Vagina (tissue), 2 donors: ENCODE measurements around the gene PALM. TPM values are rescaled to one million over a fixed set of nuclear protein-coding genes. Genes with fewer than 3 reads are reported as not detected.

Source experiments
- DNase-seq, 2 donors: peaks; one replicate each; pipeline ENCODE4 v3.0.0-alpha.2; 2017; ENCODE audit errors: extremely low spot score in 2 of 2
- H3K27ac ChIP-seq: fragments of 200-600 bp; sonication (generic); one replicate; pipeline ENCODE4 v1.5.1; 2019
- H3K27me3 ChIP-seq: fragments of 200-600 bp; sonication (generic); one replicate; pipeline ENCODE4 v1.5.1; 2019
- H3K36me3 ChIP-seq, 2 donors: fragments of 200-600 bp; sonication (generic); one replicate each; pipeline ENCODE4 v1.5.1; 2017 to 2019
- H3K4me1 ChIP-seq: fragments of 200-600 bp; sonication (generic); one replicate; pipeline ENCODE4 v1.5.1; 2019
- H3K4me3 ChIP-seq, 2 donors: fragments of 200-600 bp; sonication (generic); 1 replicate in 1 of 2; 2 replicates in 1 of 2; pipeline ENCODE4 v1.5.1; 2016 to 2019
- H3K9me3 ChIP-seq: fragments of 200-600 bp; sonication (generic); one replicate; pipeline ENCODE4 v1.5.1; 2019
- CTCF ChIP-seq, 3 experiments: fragments of 450-650 bp in 2 of 3; fragments of 200-600 bp in 1 of 3; sonication (generic) in 1 of 3; IDR thresholded peaks; one replicate each; pipeline ENCODE4 v1.5.1; 2017 to 2019; ENCODE audit warnings: antibody characterized with exemption in 3 of 3, mild to moderate bottlenecking in 2 of 3, moderate library complexity in 2 of 3
- POLR2A ChIP-seq, 2 donors: fragments of 450-650 bp; IDR thresholded peaks; one replicate each; pipeline ENCODE4 v1.6.1; 2017; ENCODE audit warnings: antibody characterized with exemption in 2 of 2, mild to moderate bottlenecking in 2 of 2, moderate library complexity in 2 of 2
- POLR2AphosphoS5 ChIP-seq, 2 donors: sonication (generic); formaldehyde crosslinking; IDR thresholded peaks; one replicate each; pipeline ENCODE4 v1.9.0; 2017; ENCODE audit warnings: antibody characterized with exemption in 2 of 2, mild to moderate bottlenecking in 2 of 2, low read depth in 1 of 2; ENCODE audit not compliant: insufficient read depth in 1 of 2
- intact Hi-C: fragments of 100-400 bp; cut with DNase I; formaldehyde crosslinking; loops from one replicate; pipeline ENCODE4 v1.15.1; 2023
- total RNA-seq: library from RNA; depleted of rRNA; stranded (reverse); fragments of >200 nt; gene quantifications from one replicate; pipeline ENCODE4 v1.2.3, GENCODE V29; 2016

PALM gene
- total RNA-seq, 1 donor from 2014 or later: 40.0 TPM

DNA sequence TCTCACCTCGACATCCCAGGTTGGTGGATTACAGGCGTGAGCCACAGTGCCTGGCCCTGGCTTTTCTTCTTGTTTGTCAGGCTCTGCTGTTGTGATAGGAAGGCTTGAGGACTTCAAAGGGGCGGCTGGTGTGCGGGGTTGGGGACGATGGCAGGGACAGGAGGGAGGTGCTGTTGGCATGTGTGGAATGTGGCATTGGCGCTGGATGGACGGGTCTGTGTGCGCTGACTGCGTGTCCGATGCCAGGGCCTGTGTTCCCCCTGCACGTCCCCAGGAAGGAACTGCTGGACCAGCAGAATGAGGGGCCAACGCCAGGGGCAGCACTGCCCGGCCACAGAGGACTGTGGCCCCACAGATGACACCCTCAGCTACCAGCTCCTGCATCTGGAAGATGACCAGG, 75.8 kb downstream of the PALM start:
- Histone ChIP-seq H3K36me3 (no peaks in the 10 kb centered on the region), H3K4me3 (no peak overlapping the region), H3K27ac (no peak overlapping the region), H3K27me3 (no peaks in the 10 kb centered on the region), H3K4me1 (peaks cover 27% of the 10 kb centered on the region), H3K9me3 (no peaks in the 10 kb centered on the region)
- no peak for DNase-seq
- intact Hi-C loops: no loop called here
- no peak for TF ChIP-seq POLR2A (IDR thresholded peaks at IDR 0.05)
- TF ChIP-seq CTCF (IDR thresholded peaks at IDR 0.05): no peak
- no peak for TF ChIP-seq POLR2AphosphoS5 (IDR thresholded peaks at IDR 0.05; ENCODE audit: insufficient read depth in 1 of 2, low read depth in 1 of 2)

DNA sequence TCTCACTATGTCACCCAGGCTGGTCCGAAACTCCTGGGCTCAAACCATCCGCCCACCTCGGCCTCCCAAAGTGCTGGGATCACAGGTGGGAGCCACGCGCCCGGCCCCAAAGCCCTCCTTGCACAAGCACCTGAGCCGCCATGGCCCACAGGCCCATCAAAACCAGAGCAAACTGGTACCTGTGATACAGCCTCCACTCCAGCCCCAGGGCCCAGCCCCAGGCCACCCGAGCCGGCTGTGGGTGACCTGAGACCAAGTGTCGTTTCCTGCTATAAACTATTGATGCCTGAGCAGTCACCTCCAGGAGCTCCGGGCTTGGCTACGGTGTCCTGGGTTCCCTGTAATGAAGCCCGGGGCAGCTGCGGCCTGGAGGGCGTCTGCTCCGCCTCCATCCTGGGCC, 78.8 kb downstream of the PALM start:
- Histone ChIP-seq H3K36me3 (no peaks in the 10 kb centered on the region), H3K4me3 (no peak overlapping the region), H3K27me3 (no peaks in the 10 kb centered on the region), H3K9me3 (no peaks in the 10 kb centered on the region), H3K4me1 (peaks cover 24% of the 10 kb centered on the region), H3K27ac (no peak overlapping the region)
- intact Hi-C loops: no loop called here
- no peak for DNase-seq
- TF ChIP-seq CTCF (IDR thresholded peaks at IDR 0.05): no peak
- TF ChIP-seq POLR2A (IDR thresholded peaks at IDR 0.05): no peak
- TF ChIP-seq POLR2AphosphoS5 (IDR thresholded peaks at IDR 0.05; ENCODE audit: insufficient read depth in 1 of 2, low read depth in 1 of 2): no peak

- DNase-seq: no peak
- Histone ChIP-seq H3K9me3 (no peaks in the 10 kb centered on the region), H3K36me3 (no peaks in the 10 kb centered on the region), H3K27ac (peak overlapping the region; percentile 61), H3K4me1 (peaks cover 17% of the 10 kb centered on the region), H3K27me3 (no peaks in the 10 kb centered on the region), H3K4me3 (no peak overlapping the region)
- TF ChIP-seq POLR2A (IDR thresholded peaks at IDR 0.05) (no peak), CTCF (IDR thresholded peaks at IDR 0.05) (no peak), POLR2AphosphoS5 (IDR thresholded peaks at IDR 0.05; ENCODE audit: insufficient read depth in 1 of 2, low read depth in 1 of 2) (no peak)
- intact Hi-C loops: no loop called here
Measured at GRCh38 chr19:788686-788982, 79.9 kb downstream of the PALM start.

GRCh38 chr19:788983-789700, 80.4 kb downstream of the PALM start:
- intact Hi-C loops: no loop called here
- DNase-seq: no peak
- no peak overlapping the region for H3K4me3 ChIP-seq
- H3K36me3 ChIP-seq: no peaks in the 10 kb centered on the region
- peaks cover 17% of the 10 kb centered on the region for H3K4me1 ChIP-seq
- TF ChIP-seq POLR2A (IDR thresholded peaks at IDR 0.05): no peak
- peak in 1 of 2 donors; percentile 32 for TF ChIP-seq POLR2AphosphoS5 (IDR thresholded peaks at IDR 0.05; ENCODE audit: insufficient read depth in 1 of 2, low read depth in 1 of 2)
- no peaks in the 10 kb centered on the region for H3K9me3 ChIP-seq
- no peaks in the 10 kb centered on the region for H3K27me3 ChIP-seq
- H3K27ac ChIP-seq: peak overlapping the region; percentile 61

- intact Hi-C loops: no loop called here
- H3K27ac ChIP-seq: peak overlapping the region; percentile 61
- H3K36me3 ChIP-seq: no peaks in the 10 kb centered on the region
- no peak for DNase-seq
- TF ChIP-seq POLR2A (IDR thresholded peaks at IDR 0.05) (no peak), POLR2AphosphoS5 (IDR thresholded peaks at IDR 0.05; ENCODE audit: insufficient read depth in 1 of 2, low read depth in 1 of 2) (no peak), CTCF (IDR thresholded peaks at IDR 0.05) (no peak)
- peaks cover 17% of the 10 kb centered on the region for H3K4me1 ChIP-seq
- no peaks in the 10 kb centered on the region for H3K9me3 ChIP-seq
- H3K4me3 ChIP-seq: no peak overlapping the region
- no peaks in the 10 kb centered on the region for H3K27me3 ChIP-seq
Measured at GRCh38 chr19:789701-790060, 80.9 kb downstream of the PALM start.
